NCI-H1417 (cell line): ENCODE data around the gene MICAL3.
"Not testable (repeated sequence)": the region's sequence is repeated elsewhere in the genome, so short reads cannot be mapped to it uniquely, and the experiment has no call there.

Experiments
- DNase-seq, 3 experiments: peaks; one replicate each; lab custom pipeline; 2025; lab: John Stamatoyannopoulos, UW

Gene MICAL3

DNA sequence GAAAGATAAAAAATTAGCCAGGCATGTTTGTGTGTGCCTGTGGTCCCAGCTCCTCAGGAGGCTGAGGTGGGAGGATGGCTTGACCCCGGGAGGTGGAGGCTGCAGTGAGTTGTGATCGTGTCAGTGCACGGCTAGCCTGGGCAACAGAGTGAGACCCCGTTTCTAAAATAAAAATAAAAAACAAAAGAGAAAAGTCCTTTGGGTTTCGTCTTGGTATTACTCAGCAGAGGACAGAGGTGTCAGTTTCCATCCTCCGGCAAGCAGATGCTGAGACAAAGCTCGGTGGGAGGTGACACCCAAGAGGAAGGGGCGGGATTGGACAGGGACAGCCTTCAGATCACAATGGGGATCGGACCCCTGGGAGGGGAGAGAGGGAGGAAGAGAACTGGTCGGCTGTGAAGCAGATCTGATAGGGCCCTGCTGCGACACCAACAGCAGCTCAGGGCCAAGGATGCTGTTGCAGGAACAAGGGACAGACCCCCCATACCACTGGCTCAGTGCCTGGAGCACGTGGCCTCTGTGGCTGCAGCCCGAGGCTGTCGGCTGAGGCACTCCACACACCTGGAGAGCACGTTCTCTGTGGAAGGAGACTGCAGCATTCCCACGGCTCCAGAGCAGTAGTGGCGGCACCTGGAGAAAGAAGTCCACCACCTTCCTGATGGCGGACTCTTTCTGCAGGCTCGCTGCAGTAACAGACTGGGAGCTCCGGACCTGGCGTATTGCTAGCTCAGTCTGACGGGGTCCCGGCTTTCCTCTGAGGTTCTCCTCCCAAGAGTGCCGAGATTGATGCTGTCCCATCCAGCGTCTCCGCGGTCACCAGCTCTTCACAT, 244.9 kb downstream of the MICAL3 start:
- no peak for DNase-seq

GRCh38 chr22:17778412-17778976, 245.9 kb downstream of the MICAL3 start:
- no peak for DNase-seq

- DNase-seq: no peak
Observed at GRCh38 chr22:17777717-17778044, 246.7 kb downstream of the MICAL3 start.

DNA sequence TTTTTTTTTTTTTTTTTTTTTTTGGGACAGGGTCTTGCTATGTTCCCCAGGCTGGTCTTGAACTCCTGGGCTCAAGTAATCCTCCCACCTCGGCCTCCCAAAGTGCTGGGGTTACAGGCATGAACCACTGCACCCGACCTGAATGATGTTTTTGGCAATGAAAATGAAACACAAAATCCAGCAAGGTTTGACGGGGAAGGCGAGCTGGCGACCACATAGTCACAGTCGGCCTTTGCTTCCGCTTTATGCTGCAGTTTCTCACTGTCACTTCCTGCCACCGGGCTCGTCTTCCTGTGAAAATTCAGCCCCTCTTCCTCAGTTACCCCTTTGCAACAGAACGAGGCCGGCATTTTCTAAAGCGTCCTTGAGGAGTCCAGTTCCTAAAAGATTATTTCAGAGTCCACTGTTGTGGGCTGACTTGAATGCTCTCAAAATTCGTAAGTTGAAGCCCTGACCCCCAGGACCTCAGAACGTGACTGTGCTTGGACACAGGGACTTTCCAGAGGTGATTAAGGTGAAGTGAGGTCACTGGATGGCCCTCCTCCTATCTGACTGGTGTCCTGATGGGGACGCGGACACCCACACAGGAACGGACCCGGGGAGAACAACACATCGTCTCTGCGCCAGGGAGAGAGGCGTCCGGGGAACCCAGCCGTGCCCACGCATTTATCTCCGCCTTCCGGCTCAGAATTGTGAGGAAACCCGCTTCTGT, 247.2 kb downstream of the MICAL3 start:
- no peak for DNase-seq

- no peak for DNase-seq
Observed at GRCh38 chr22:17775781-17776465, 248.4 kb downstream of the MICAL3 start.

- peak in 1 of 3 experiments; percentile 6 for DNase-seq
Observed at GRCh38 chr22:17774926-17775685, 249.3 kb downstream of the MICAL3 start.

DNA sequence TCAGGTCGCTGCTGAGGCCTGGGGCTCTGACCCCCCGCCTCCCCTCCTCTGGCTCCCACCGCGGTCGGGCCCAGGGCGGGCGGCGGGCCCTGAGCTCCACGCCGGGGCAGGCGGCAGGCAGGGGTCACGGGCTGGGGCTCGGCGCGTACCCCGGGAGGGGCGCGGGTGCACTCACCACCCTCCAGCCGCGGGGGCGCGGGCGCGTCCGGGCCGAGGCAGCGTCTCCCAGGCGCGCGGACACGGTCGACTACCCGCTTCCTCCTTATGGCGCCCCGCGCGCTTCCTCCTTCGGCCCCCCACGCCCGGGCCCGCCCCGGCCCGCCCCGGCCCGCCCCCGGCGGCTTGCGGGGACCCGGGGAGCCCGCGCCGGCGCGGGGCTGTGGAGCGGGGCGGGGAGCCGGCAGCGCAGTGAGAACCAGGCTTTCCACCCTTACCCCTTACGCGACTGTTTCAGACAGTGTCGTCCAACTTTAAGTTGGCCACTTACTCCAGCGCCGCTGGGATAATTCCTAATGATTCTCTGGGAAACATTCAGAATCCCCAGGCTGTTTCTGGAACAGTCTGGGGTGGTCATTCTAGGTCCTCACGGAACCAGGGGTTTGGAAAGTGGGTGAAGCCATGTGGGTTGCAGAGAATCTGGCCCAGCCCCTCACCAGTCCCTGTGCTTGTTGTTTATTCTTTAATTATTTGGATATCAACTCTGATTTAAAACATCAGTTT, 250.0 kb downstream of the MICAL3 start, which contains the start of gene BID:
BID (minus strand) TSS at position 264 of the 720 bp plus-strand sequence. CDS start 24,353 bp downstream, outside the sequence.
- peak in 1 of 3 experiments; percentile 49 for DNase-seq

DNA sequence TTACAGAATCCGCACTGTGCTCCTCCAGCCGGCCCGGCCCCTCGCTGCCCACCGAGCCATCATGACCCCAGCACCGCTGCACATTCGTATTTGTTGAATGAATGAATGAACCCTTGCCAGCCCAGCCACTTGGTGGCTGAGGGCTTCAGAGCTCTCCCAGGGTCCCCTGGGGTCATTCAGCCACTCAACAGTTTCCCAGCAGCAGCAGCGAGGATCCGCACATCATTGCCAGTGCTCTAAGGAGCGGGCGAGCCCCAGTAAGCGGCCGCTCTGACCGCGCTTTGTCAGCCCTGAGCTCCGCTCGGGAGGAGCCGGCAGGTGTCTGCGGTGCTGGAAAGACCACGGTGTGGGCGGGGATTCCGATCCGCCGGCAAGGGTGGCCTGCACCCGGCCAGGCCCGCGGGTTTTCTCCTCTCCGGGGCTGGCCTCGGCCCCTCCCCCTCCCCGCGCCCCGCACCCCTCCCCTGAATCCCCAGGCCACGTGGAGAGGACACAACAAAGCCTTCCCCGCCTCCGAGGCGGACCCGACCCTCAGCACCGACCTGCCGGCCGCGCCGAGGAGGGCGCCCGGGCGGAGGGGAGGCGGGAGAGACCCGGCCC, 250.7 kb downstream of the MICAL3 start:
- peak; percentile 64 to 80 (median 70) for DNase-seq

DNA sequence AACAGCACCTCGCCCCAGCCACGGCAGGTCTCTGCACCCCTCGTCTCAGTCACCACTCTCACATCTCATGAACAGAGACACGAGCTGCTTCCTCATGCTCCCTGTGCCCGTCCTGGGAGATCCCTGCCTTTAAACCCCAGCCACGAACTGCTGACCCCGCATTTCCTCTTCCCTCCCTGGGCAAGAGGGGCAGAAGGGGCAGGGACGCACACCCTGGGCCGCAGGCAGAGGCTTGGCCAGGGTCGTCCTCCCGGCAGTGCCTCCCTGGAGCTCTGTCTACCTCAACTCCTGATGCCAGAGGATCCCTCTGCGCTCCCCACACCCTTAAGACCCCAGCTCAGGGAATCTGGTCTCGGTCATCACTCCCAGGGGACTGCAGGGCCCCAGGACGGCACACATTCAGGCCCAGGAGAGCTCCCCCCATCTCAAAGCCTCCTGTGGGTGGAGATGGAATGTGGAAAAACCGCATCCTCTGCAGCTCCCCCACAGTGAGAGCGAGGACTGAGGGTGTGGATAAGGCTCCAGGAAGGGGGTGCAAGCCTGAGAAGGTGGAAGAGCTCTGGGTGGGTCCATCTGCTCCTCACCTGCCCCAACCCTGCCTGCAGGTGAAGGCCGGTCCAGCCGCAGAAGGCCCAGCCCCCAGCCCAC, 251.3 kb downstream of the MICAL3 start:
- no peak for DNase-seq

- DNase-seq: peak in 2 of 3 experiments; percentile 1 to 2
Observed at GRCh38 chr22:17772249-17772957, 252.0 kb downstream of the MICAL3 start.

DNA sequence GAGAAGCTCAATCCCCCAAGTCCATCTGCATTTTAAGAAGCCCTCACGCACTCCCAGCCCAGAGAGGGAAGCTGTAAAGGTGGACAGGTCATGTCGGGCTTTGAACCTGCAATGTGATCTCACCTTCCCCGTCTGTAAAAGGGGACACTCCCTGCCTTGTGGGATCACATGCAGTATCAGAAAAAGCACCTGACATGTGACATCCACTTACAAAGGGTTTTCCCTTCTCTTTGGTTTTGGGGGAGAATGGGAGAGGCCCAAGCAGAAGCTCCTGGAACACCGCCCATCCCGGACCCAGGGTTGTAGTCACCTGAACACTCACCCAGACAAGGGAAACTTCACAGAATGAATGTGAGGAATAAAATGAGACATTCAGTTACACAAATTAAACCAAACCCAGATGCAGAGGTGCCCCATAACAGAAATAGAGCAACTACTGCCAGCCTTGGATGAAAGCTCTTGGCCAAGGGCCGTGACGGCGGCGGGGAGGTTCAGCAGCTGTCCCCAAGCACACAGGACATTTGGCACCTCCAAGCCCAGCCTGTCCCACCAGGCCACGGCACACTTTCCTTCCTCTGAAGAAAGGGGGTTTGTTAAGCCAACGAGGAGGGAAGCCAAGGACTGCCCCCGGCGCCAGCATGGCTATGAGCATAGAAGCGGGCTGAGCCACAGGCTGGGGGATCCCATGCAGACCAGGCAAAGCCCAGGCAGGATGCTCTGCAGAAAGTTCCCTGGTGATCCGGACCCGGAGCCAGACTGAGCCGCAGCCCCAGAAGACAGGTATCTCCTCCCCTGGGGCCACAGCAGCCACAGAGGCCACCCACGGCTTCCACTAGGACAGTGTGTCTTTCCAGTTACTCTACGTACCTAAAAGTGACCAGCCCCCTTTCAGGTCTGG, 253.9 kb downstream of the MICAL3 start:
- DNase-seq: no peak

- no peak for DNase-seq
Observed at GRCh38 chr22:17769716-17770082, 254.7 kb downstream of the MICAL3 start.

- DNase-seq: no peak
Observed at GRCh38 chr22:17769013-17769715, 255.2 kb downstream of the MICAL3 start.

GRCh38 chr22:17767233-17768065, 256.9 kb downstream of the MICAL3 start:
- no peak for DNase-seq

- not testable (repeated sequence) for DNase-seq
Observed at GRCh38 chr22:17764852-17765251, 259.5 kb downstream of the MICAL3 start.

DNA sequence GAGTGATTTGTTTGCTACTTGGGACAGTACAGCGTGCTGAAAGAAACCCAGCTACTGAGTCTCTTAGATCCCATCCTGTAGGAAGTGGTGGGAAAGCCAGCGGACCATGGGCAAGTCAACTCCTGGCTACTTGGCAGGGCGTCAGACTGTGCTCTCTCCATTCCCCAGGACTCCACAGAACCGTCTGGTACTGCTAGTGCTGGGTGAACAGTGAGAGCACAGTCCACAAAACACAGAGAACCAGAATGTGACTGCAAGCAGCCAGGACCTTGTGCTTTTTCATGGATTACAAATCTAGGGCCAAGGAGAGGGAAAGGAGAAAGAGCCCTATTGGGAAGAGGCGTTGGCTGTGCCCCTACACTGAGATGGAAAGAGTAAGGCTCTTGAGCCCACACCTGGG, 260.3 kb downstream of the MICAL3 start:
- DNase-seq: no peak

- not testable (repeated sequence) for DNase-seq
Observed at GRCh38 chr22:17763442-17763841, 260.9 kb downstream of the MICAL3 start.
